NCI-H1436 (cell line): ENCODE results near the gene CSNK2A2.

Experiments used
- DNase-seq: peaks from one replicate; lab custom pipeline; 2025; lab: John Stamatoyannopoulos, UW

CSNK2A2 gene

DNA sequence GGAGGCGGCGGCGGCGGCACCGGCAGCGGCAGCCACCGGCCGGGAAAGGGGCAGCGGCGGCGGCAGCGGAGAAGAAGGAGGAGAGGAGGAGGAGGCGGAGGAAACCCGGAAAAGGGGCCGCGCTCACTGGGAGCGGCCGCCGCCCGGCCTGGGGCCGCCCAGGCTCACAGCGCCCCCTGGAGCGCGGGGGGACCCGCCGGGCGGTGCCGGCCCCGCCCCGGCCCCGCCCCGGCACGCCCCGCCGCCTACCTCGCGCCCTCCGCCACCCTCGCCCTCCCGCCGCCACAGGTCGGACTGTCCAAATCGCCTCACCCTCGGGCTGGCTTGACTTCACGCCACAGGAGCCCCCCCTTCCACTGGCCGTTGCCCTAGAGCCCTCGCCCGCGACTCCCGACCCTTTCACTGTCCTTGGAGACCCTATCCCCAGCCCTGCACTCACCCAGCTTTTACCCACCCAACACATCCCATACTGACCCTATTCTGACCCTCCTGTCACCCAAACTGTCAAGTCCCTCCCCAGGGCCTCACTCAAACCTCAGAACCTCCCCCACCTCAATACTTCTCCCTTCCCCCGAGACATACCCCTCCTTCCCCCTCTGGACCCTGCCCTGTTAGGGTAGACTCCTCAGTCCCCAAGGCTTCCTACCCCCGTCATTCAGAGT, at the start of gene CSNK2A2:
Gene CSNK2A2, minus strand, starts transcription at position 85 of the 662 bp plus-strand sequence. CDS start 370 bp downstream, outside the sequence.
- peak; percentile 71 for DNase-seq

GRCh38 chr16:58243528-58244004, 45.7 kb upstream of the CSNK2A2 start:
- no peak for DNase-seq

DNA sequence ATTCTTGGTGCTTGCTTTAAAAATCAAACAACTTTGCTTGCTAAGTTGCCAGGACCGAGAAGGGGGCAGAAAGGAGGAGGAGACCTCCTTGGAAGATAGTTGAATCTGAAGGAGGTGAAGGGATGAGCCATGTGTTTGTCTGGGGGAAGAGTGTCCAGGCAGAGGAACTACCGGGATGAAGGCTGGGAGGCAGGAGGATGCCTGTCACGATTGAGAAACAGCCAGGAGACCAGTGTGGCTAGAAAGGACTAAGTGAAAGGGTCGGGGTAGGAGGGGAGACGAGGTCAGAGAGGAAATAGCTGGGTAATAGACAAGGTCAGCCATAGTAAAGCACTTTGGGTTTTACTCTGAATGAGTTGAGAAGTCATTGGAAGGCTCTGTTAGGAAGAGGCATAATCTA, 38.9 kb upstream of the CSNK2A2 start:
- no peak for DNase-seq

DNA sequence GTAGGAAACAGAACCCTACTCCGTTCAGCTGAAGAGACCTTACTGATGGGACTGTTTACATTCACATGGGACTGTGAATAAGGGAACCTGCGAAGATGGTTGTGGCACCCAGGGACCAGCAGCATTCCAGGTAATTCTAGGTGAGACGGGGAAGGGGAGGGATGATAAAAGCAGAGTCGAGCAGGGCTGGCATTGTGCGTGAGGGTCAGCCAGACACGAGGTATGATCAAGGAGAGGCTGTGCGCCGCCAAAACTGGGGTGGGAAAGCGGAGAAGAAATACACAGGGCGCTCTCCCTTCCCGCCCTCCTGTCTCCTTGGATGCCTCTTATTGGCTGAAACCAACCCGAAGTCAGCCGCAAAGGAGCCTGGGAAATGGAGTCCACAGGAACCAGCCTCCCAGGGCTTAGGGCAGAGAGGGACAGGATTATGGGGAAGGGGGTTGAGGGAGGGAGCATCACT, 38.4 kb upstream of the CSNK2A2 start:
- DNase-seq = peak; percentile 53

GRCh38 chr16:58235663-58236062, 37.8 kb upstream of the CSNK2A2 start:
- DNase-seq = no peak

DNA sequence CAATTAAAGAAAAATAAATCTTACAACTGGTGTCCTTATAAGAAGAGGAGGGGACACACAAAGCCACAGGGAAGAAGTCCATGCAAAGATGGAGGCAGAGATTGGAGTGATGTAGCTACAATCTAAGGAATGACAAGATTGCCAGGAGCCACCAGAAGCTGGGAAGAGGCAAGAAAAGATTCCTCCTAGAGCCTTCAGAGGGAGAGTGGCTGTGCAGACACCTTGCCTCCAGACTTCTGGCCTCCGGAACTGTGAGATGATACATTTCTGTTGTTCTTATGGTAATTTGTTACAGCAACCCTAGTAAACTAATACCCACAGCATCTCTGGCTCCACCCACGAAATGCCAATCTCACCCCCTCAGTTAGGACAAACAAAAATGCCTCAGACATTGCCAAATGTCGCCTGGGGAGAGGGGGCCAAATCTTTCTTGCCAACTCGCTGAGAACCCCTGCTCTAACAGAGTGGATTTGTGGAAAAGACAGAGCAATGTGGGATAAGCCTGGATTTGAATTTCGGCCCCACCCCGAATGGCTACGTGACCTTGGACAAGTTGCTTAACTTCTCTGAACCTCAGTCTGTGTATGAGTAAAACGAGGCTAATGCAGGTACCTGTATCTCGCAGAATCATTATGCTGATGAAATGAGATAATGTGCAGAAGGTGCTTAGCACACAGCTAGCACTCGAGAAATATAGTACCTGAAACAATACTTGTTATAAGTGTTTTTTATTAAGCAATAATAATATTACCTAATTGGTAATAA, 37.1 kb upstream of the CSNK2A2 start:
- no peak for DNase-seq

GRCh38 chr16:58230259-58230658, 32.4 kb upstream of the CSNK2A2 start:
- DNase-seq = no peak

- DNase-seq = no peak
These were observed 28.9 kb upstream of the CSNK2A2 start for GRCh38 chr16:58226790-58227189.

DNA sequence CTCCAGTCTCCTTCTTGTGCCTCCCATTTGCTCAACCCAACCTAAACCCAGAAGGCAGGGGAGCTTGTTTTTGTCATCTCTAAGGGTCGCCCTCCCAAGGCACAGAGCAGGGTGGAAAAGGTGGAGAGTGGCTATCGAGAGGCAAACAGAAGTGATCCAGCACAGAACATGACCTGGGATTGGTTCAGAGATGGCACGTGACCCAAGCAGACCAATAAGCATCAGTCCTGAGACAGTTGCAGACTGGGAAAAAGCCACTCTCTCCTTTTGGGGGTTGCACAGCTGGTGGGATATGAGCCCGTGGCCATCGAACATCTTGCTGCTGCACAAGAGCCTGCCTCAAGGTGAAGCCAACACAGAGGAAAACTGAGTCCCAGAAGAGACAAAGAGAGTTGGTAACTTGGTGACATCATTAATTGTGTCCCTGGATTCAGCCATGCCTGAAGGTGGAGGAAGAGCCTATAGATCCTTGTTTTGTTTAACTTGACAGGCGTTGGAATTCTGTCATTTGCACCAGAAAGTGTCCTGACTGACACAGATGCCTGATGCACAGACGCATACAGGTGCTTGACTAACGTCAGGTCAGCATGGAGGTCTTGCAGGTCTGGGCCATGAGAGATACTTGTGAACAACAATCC, 28.2 kb upstream of the CSNK2A2 start:
- DNase-seq = no peak

GRCh38 chr16:58222532-58223316, 24.8 kb upstream of the CSNK2A2 start:
- no peak for DNase-seq

GRCh38 chr16:58219432-58219831, 21.5 kb upstream of the CSNK2A2 start:
- no peak for DNase-seq

- no peak for DNase-seq
These were observed 20.9 kb upstream of the CSNK2A2 start for GRCh38 chr16:58218786-58219185.

DNA sequence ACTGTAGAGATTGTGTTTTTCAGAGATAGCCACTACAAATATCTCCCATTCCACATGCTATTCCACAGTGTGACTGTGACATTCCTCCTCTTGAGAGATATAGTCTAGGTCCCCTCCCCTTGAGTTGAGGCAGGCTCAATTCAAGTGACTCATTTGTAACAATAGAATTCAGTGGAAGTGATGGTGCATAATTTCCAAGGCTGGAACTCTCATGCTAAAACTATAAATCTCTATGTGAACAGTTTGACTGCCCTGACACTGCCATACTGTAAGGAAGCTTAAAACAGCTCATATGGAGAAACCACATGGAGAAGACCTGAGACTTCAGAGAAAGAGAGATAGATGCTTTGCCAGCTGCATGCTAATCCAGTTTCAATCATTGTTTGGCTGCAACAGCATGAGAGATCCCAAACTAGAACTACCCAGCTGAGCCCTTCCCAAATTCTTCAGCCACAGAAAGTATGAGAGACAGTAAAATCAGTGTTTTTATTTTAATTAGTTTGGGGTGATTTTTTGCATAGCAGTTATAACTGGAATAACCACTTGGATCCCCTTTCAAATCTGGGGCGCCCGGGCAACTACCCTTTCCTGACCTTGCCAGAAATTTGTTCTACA, 19.5 kb upstream of the CSNK2A2 start:
- DNase-seq = no peak

- no peak for DNase-seq
These were observed 15.1 kb upstream of the CSNK2A2 start for GRCh38 chr16:58212824-58213655.

- no peak for DNase-seq
These were observed 13.9 kb upstream of the CSNK2A2 start for GRCh38 chr16:58211846-58212245.

DNA sequence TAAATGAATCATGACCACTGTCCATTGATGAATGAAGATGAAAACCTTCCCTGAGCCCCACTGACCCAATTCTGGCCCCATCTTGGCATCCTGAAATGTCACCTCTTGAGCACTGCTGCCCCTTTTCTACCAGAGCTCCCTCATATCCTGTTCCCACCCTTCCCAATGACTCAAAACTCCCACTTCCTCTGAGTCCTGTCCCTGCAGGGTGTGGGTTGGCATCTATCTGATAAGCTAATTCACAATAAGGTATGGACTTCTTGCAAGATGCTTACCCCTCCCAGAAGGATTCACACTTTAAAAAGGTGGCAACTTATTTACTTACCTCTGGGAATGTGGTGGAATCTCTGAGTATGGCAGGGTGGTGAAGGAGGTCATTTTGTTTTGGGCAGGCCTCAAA, 13.3 kb upstream of the CSNK2A2 start:
- DNase-seq = no peak

- DNase-seq = no peak
These were observed 7.5 kb upstream of the CSNK2A2 start for GRCh38 chr16:58205276-58206036.

GRCh38 chr16:58201163-58201562, 3.3 kb upstream of the CSNK2A2 start:
- DNase-seq = no peak

- DNase-seq = no peak
These were observed 2.3 kb upstream of the CSNK2A2 start for GRCh38 chr16:58200004-58200797.
